Panc1 (cell line): ENCODE results near the gene NUP62CL. TPM values are rescaled to one million over a fixed set of nuclear protein-coding genes. Genes with fewer than 3 reads are reported as not detected.

Experiments
- ATAC-seq: fragments of 200-7000 bp; cut with Tn5 transposase; 2 replicates; pipeline ENCODE4 v1.9.1; 2020; ENCODE audit warnings: mild to moderate bottlenecking, moderate library complexity
- BruUV-seq: library from RNA; stranded (reverse); fragments of 400-500 nt; replicated peaks from 2 replicates; lab custom pipeline; 2021; lab: Mats Ljungman, UMichigan
- CTCF ChIA-PET: fragments of 300-600 bp; sonication (Branson Sonifier 250); formaldehyde crosslinking; loops from one replicate; lab custom pipeline; 2022; ENCODE audit warnings: antibody characterized with exemption; lab: Charles Lee
- POLR2A ChIA-PET: fragments of 300-600 bp; sonication (Branson Sonifier 250); formaldehyde crosslinking; loops from one replicate; lab custom pipeline; 2022; ENCODE audit warnings: antibody characterized with exemption; lab: Charles Lee
- DNase-seq: peaks from one replicate; pipeline ENCODE4 v3.0.0-alpha.2; 2010; ENCODE audit warnings: low read depth, low spot score
- H3K27ac ChIP-seq: 2 replicates; pipeline ENCODE4 v1.5.1; 2011; ENCODE audit warnings: mild to moderate bottlenecking, low read length, inconsistent platforms
- H3K27me3 ChIP-seq: fragments of 200-500 bp; sonication (Bioruptor generic); 2 replicates; pipeline ENCODE4 v1.6.0; 2014; ENCODE audit warnings: low read length, inconsistent platforms; ENCODE audit not compliant: control insufficient read depth, insufficient read depth
- H3K36me3 ChIP-seq: fragments of 200-500 bp; sonication (Bioruptor generic); 2 replicates; pipeline ENCODE4 v1.5.1; 2014; ENCODE audit warnings: inconsistent platforms, mild to moderate bottlenecking, low read length, moderate library complexity; ENCODE audit not compliant: control insufficient read depth, insufficient read depth
- H3K4me1 ChIP-seq: 2 replicates; pipeline ENCODE4 v1.5.1; 2011; ENCODE audit warnings: inconsistent platforms, mild to moderate bottlenecking, low read length, moderate library complexity; ENCODE audit not compliant: control insufficient read depth, insufficient read depth
- H3K4me3 ChIP-seq, 2 experiments: 2 replicates each; pipeline ENCODE4 v1.5.1; 2011 to 2012; ENCODE audit warnings: low read depth in 2 of 2, low read length in 2 of 2, mild to moderate bottlenecking in 2 of 2, inconsistent platforms in 1 of 2, moderate library complexity in 1 of 2
- H3K9me3 ChIP-seq: fragments of 200-500 bp; sonication (Bioruptor generic); 2 replicates; pipeline ENCODE4 v1.5.1; 2014; ENCODE audit warnings: low read depth, mild to moderate bottlenecking, inconsistent platforms, low read length, moderate library complexity; ENCODE audit not compliant: control insufficient read depth, insufficient read depth
- CTCF ChIP-seq: fragments of 450-650 bp; IDR thresholded peaks from 2 replicates; pipeline ENCODE4 v1.5.1; 2017; ENCODE audit warnings: mild to moderate bottlenecking
- POLR2AphosphoS5 ChIP-seq: IDR thresholded peaks from 2 replicates; pipeline ENCODE4 v1.6.1; 2012; ENCODE audit warnings: mild to moderate bottlenecking, low read depth, low read length, moderate library complexity
- REST ChIP-seq, 2 experiments: IDR thresholded peaks; 2 replicates each; pipeline ENCODE4 v1.6.1; 2011 to 2012; ENCODE audit warnings: low read depth in 2 of 2, control low read depth in 1 of 2, low read length in 1 of 2, mild to moderate bottlenecking in 1 of 2, moderate library complexity in 1 of 2; ENCODE audit not compliant: insufficient read depth in 1 of 2
- SIN3A ChIP-seq: IDR thresholded peaks from 2 replicates; pipeline ENCODE4 v1.6.1; 2012; ENCODE audit warnings: low read depth, mild to moderate bottlenecking, low read length, moderate library complexity, borderline replicate concordance; ENCODE audit not compliant: insufficient read depth
- TCF7L2 ChIP-seq: IDR thresholded peaks from 2 replicates; pipeline ENCODE4 v1.6.1; 2011; ENCODE audit warnings: mild to moderate bottlenecking, low read depth, low read length, inconsistent platforms
- in situ Hi-C: cut with HindIII; loops from 2 replicates; pipeline ENCODE4 v1.10.0; 2016; ENCODE audit warnings: low sequenced_read_pairs, low pct_unique_long_range_greater_than_20kb
- intact Hi-C: fragments of 100-400 bp; cut with micrococcal nuclease; formaldehyde crosslinking; loops from one replicate; pipeline ENCODE4 v1.10.0; 2022; ENCODE audit not compliant: unreplicated experiment
- total RNA-seq: library from RNA; stranded (reverse); gene quantifications from one replicate; pipeline ENCODE4 v1.2.1, GENCODE V29; 2021; ENCODE audit not compliant: unreplicated experiment

Gene NUP62CL
- total RNA-seq, 1 experiment from 2014 or later, result 1.1 TPM

GRCh38 chrX:107135049-107135964 lies 70.9 kb downstream of the NUP62CL start:
- Histone ChIP-seq H3K27me3 (no peaks in the 10 kb centered on the region; the same call in 1 of the 2 replicates), H3K36me3 (no peaks in the 10 kb centered on the region), H3K27ac (no peak overlapping the region), H3K4me1 (no peaks in the 10 kb centered on the region), H3K9me3 (no peaks in the 10 kb centered on the region), H3K4me3 (no peak overlapping the region)
- in situ Hi-C loops, result no loop called here
- no TSS peak for BruUV-seq
- TF ChIP-seq CTCF, result no peak
- no peak for TF ChIP-seq TCF7L2
- no peak for TF ChIP-seq SIN3A
- TF ChIP-seq POLR2AphosphoS5, result no peak
- TF ChIP-seq REST (IDR thresholded peaks at IDR 0.05; ENCODE audit: insufficient read depth in 1 of 2, low read depth in 2 of 2, low read length in 1 of 2), result no peak
- POLR2A ChIA-PET, result no interaction called here
- CTCF ChIA-PET, result no interaction called here
- no peak for ATAC-seq
- DNase-seq, result peak; percentile 24
- intact Hi-C loops, result no loop called here

GRCh38 chrX:107123750-107124149 lies 82.5 kb downstream of the NUP62CL start:
- Histone ChIP-seq H3K9me3 (no peaks in the 10 kb centered on the region), H3K4me1 (no peaks in the 10 kb centered on the region; the same call in 1 of the 2 replicates), H3K27me3 (peaks cover 2% of the 10 kb centered on the region; the same call in 1 of the 2 replicates), H3K4me3 (no peak overlapping the region), H3K36me3 (no peaks in the 10 kb centered on the region), H3K27ac (no peak overlapping the region)
- no TSS peak for BruUV-seq
- ATAC-seq (no peak), DNase-seq (no peak)
- intact Hi-C loops, result no loop called here
- in situ Hi-C loops, result no loop called here
- ChIA-PET CTCF (no interaction called here), POLR2A (no interaction called here)
- no peak for TF ChIP-seq CTCF
- no peak for TF ChIP-seq POLR2AphosphoS5
- no peak for TF ChIP-seq TCF7L2
- no peak for TF ChIP-seq SIN3A
- no peak for TF ChIP-seq REST (IDR thresholded peaks at IDR 0.05; ENCODE audit: insufficient read depth in 1 of 2, low read depth in 2 of 2, low read length in 1 of 2)
